Measurements from ENCODE around the gene RHBDF2. TPM values are rescaled to one million over a fixed set of nuclear protein-coding genes. Genes with fewer than 3 reads are reported as not detected.

The RHBDF2 gene
- total RNA-seq, 1 experiment from 2014 or later: 21.5 TPM

GRCh38 chr17:76444518-76445311, 56.5 kb downstream of the RHBDF2 start:
- no peak for DNase-seq (ENCODE audit: extremely low read depth, low read depth)

- DNase-seq (ENCODE audit: extremely low read depth, low read depth): no peak
Observed at GRCh38 chr17:76442341-76443338, 58.6 kb downstream of the RHBDF2 start.

- no peak for DNase-seq (ENCODE audit: extremely low read depth, low read depth)
Observed at GRCh38 chr17:76441686-76442340, 59.4 kb downstream of the RHBDF2 start.

- no peak for DNase-seq (ENCODE audit: extremely low read depth, low read depth)
Observed at GRCh38 chr17:76440751-76441362, 60.4 kb downstream of the RHBDF2 start.

- no peak for DNase-seq (ENCODE audit: extremely low read depth, low read depth)
Observed at GRCh38 chr17:76439314-76439928, 61.8 kb downstream of the RHBDF2 start.

GRCh38 chr17:76438906-76439305, 62.3 kb downstream of the RHBDF2 start:
- DNase-seq (ENCODE audit: extremely low read depth, low read depth): no peak

GRCh38 chr17:76437467-76438402, 63.5 kb downstream of the RHBDF2 start:
- no peak for DNase-seq (ENCODE audit: extremely low read depth, low read depth)

- no peak for DNase-seq (ENCODE audit: extremely low read depth, low read depth)
Observed at GRCh38 chr17:76435751-76436150, 65.5 kb downstream of the RHBDF2 start.

- no peak for DNase-seq (ENCODE audit: extremely low read depth, low read depth)
Observed at GRCh38 chr17:76434870-76435269, 66.4 kb downstream of the RHBDF2 start.

- no peak for DNase-seq (ENCODE audit: extremely low read depth, low read depth)
Observed at GRCh38 chr17:76433693-76434092, 67.5 kb downstream of the RHBDF2 start.

GRCh38 chr17:76432712-76433336, 68.4 kb downstream of the RHBDF2 start:
- no peak for DNase-seq (ENCODE audit: extremely low read depth, low read depth)

GRCh38 chr17:76432004-76432403, 69.2 kb downstream of the RHBDF2 start:
- no peak for DNase-seq (ENCODE audit: extremely low read depth, low read depth)

- no peak for DNase-seq (ENCODE audit: extremely low read depth, low read depth)
Observed at GRCh38 chr17:76431509-76431908, 69.7 kb downstream of the RHBDF2 start.

- no peak for DNase-seq (ENCODE audit: extremely low read depth, low read depth)
Observed at GRCh38 chr17:76428511-76428910, 72.7 kb downstream of the RHBDF2 start.

- no peak for DNase-seq (ENCODE audit: extremely low read depth, low read depth)
Observed at GRCh38 chr17:76427501-76428231, 73.6 kb downstream of the RHBDF2 start.

GRCh38 chr17:76426853-76427252, 74.4 kb downstream of the RHBDF2 start:
- DNase-seq (ENCODE audit: extremely low read depth, low read depth): no peak

GRCh38 chr17:76422860-76423259, 78.4 kb downstream of the RHBDF2 start:
- no peak for DNase-seq (ENCODE audit: extremely low read depth, low read depth)

GRCh38 chr17:76422406-76422805, 78.8 kb downstream of the RHBDF2 start:
- DNase-seq (ENCODE audit: extremely low read depth, low read depth): no peak
